Fibroblast of peridontal ligament (primary cell): ENCODE measurements around the gene ITLN2.
"Not testable (repeated sequence)": the region's sequence is repeated elsewhere in the genome, so short reads cannot be mapped to it uniquely, and the experiment has no call there.

ENCODE experiments used
- DNase-seq: peaks from one replicate; pipeline ENCODE4 v3.0.0-alpha.2; 2010; ENCODE audit errors: extremely low read depth

The ITLN2 gene

DNA sequence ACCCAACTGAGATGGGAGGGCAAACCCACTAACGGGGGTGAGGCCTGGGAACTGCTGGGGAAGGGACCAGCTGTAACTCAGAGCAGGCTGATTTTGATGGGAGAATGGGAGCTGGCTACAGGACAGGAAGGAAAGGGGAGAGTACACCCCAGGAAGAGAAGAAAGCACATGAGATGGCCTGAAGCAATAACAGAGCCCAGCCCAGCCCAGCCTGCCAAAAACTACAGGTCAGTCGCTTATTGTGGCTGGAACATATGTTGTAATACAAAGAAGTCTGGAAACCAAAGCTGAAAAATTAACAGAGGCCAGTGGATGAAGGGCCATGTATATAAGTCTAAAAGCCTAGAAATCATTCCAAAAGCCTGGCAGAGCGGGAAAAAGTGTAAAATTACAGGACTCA, 1.6 kb downstream of the ITLN2 start:
- DNase-seq = no peak

DNA sequence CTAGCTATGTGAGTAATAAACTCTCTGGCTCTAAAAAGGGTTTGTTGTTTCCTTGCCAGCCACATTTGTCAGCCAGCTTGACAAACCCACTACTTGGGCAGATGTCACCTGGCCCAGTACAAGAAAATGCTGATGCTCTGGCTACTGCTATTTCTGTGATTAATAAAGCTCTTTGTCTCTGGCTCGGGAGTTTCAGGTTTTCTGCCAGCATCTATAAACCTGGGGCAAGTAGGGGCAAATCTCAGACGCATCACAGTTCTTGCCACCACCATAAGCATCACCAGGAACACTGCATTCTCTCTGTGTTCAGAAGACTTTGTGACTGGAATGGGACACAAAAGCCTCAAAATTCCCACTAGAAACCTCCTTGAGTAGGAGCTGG, 2.5 kb downstream of the ITLN2 start:
- no peak for DNase-seq

GRCh38 chr1:160951443-160952128, 3.0 kb downstream of the ITLN2 start:
- DNase-seq = peak; percentile 27

GRCh38 chr1:160950657-160951056, 4.0 kb downstream of the ITLN2 start:
- no peak for DNase-seq

GRCh38 chr1:160949881-160950280, 4.7 kb downstream of the ITLN2 start:
- DNase-seq = no peak

DNA sequence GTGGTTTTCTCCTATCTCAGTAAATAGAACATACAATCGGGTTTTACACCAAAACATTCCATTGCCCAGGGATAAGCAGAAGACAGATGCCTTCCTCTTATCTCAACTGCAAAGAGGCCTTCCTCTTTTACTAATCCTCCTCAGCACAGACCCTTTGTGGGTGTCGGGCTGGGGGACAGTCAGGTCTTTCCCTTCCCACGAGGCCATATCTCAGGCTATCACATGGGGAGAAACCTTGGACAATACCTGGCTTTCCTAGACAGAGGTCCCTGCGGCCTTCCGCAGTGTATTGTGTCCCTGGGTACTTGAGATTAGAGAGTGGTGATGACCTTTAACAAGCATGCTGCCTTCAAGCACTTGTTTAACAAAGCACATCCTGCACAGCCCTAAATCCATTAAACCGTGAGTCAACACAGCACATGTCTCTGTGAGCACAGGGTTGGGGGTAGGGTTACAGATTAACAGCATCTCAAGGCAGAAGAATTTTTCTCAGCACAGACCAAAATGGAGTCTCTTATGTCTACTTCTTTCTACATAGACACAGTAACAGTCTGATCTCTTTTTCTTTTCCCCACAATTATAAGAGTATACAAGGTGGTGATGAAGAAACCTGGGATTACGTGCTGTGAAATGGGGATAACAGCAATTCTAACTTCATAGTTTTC, 5.3 kb downstream of the ITLN2 start:
- not testable (repeated sequence) for DNase-seq

DNA sequence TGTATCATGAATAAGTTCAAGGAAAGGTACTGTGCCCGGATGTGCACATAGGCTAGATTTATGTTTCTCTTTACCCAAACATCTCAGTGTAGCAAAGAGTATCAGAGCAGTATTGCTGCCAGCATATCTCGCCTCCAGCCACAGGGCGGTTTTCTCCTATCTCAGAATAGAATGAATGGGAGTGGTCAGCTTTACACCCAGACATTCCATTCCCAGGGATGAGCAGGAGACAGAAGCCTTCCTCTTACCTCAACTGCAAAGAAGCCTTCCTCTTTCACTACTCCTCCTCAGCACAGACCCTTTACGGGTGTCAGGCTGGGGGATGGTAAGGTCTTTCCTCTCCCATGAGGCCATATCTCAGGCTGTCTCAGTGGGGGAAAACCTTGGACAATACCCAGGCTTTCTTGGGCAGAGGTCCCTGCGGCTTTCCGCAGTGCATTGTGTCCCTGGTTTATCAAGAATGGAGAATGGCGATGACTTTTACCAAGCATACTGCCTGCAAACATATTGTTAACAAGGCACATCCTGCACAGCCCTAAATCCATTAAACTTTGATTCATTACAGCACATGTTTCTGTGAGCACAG, 7.3 kb downstream of the ITLN2 start:
- not testable (repeated sequence) for DNase-seq

- DNase-seq = not testable (repeated sequence)
Measured at GRCh38 chr1:160945881-160946280, 8.7 kb downstream of the ITLN2 start.

GRCh38 chr1:160945079-160945478, 9.5 kb downstream of the ITLN2 start:
- no peak for DNase-seq

DNA sequence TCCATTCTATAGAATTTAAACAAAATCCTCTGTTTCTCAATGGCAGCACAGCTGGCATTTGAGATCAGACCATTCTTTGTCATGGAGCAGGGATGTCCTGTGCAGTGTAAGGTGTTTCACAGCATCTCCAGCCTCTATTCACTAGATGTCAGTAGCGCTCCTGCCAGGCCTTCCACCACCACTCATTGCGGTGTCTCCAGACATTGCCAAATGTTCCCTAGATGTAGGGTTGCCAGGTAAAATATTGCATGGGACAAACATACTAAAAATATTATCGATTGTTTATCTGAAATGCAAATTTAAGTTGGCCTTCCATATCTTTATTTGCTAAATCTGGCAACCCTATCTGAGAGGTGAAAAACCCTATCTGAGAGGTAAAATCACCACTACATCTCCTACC, 11.7 kb downstream of the ITLN2 start:
- no peak for DNase-seq

- not testable (repeated sequence) for DNase-seq
Measured at GRCh38 chr1:160936666-160937065, 17.9 kb downstream of the ITLN2 start.

DNA sequence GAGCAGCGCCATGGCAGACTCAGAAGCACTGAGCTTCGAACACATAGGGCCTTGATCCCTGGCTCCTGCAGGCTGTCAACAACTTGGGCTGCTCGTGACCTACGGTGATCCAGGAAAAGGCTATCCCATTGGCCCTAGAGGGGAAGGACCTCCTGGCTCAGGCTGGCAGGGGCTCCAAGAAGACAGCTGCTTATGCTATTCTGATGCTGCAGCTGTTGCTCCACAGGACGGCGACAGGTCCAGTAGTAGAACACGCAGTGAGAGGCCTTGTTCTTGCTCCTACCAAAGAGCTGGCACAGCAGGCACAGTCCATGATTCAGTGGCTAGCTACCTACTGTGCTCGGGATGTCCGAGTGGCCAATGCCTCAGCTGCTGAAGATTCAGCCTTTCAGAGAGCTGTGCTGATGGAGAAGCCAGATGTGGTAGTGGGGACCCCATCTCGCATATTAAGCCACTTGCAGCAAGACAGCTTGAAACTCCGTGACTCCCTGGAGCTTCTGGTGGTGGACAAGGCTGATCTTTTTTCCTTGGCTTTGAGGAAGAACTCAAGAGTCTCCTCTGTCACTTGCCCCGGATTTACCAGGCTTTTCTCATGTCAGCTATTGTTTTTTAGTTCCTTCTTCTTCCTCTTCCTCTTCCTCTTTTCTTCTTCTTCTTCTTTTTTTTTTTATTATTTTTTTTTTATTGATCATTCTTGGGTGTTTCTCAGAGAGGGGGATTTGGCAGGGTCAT, 18.9 kb downstream of the ITLN2 start:
- DNase-seq = no peak

GRCh38 chr1:160933305-160933704, 21.3 kb downstream of the ITLN2 start:
- not testable (repeated sequence) for DNase-seq

GRCh38 chr1:160925652-160926244, 28.9 kb downstream of the ITLN2 start:
- peak; percentile 18 for DNase-seq

DNA sequence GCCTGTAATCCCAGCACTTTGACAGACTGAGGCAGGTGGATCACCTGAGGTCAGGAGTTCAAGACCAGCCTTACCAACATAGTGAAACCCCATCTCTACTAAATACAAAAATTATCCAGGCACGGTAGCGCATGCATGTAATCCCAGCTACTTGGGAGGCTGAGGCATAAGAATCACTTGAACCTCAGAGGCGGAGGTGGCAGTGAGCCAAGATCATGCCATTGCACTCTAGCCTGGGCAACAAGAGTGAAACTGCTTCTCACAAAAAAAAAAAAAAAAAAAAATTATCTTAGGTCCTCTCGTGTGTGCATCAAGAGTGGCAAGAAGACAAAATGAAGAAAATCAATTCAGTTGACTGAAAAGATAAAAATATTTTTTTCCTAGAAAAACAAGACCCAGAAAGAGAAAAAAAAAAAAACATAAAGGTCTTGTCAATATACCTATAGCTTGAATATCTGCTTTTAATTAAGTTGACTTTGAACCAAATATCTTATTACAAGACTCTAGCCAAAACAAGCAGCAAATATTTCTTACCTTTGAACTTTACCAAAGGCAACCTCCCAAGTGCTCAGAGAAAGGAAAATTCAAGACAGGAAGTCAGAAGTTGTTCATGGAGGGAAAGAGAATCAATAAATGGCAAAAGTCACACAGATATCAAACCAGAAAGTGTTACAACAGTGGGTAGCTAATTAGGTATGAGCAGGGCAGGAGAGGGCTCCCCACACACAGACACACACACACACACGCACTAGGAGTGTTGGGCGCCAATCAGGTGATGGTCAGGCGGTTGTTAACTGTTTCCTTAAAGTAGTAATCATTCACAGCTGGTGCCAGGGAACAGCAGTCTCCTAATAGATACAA, 29.6 kb downstream of the ITLN2 start:
- DNase-seq = no peak

GRCh38 chr1:160916666-160917065, 37.9 kb downstream of the ITLN2 start:
- DNase-seq = no peak

- DNase-seq = not testable (repeated sequence)
Measured at GRCh38 chr1:160913229-160913628, 41.4 kb downstream of the ITLN2 start.

DNA sequence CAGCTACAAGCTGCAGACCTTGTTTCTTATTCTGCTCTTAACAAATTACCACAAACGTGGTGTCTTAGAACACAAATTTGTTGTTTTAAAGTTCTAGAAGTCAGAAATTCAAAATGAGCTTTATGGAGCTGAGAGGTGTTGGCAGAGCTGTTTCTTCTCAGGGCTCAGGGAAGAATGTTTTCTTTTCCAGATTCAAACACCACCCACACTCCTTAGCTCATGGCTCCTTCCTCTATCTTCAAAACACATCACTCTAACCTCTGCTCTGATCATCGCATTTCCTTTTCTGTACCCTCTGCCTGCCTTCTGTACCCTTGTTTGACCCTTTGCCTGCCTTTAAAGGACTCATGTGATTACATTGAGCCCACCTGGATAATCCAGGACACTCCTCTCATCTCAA, 42.7 kb downstream of the ITLN2 start:
- DNase-seq = no peak

GRCh38 chr1:160911441-160911840, 43.2 kb downstream of the ITLN2 start:
- DNase-seq = no peak

DNA sequence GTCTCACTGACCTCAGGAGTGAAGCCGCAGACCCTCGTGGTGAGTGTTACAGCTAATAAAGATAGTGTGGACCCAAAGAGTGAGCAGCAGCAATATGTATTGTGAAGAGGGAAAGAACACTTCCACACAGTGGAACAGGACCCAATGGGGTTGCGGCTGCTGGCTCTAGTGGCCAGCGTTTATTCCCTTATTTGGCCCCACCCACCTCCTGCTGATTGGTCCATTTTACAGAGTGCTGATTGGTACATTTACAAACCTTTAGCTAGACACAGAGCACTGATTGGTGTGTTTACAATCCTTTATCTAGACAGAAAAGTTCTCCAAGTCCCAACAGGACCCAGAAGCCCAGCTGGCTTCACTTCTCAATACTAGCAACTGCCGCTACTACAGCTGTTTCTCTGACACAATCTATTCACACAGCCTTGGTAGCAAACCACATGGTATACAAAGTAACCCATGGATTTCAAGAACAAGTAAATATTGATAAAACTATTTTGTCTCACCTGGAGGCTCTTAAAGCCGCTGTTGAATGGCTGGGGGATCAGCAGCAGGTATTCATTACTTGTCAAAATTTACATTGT, 44.3 kb downstream of the ITLN2 start:
- DNase-seq = no peak

GRCh38 chr1:160907976-160908375, 46.6 kb downstream of the ITLN2 start:
- no peak for DNase-seq
